HepG2 (cell line): ENCODE data around the gene RNGTT. TPM values are rescaled to one million over a fixed set of nuclear protein-coding genes. Genes with fewer than 3 reads are reported as not detected.

ENCODE experiments used
- AGO2 ChIP-seq: fragments of 200-400 bp; formaldehyde crosslinking; optimal IDR thresholded peaks from 2 replicates; pipeline ENCODE3; 2017; ENCODE audit warnings: mild to moderate bottlenecking, low read depth, low read length, moderate library complexity
- GMEB2 ChIP-seq: IDR thresholded peaks from 2 replicates; pipeline ENCODE4 v1.6.1; 2016; ENCODE audit warnings: missing biosample characterization, missing genetic modification reagents, low read depth
- MXD4 ChIP-seq: IDR thresholded peaks from 2 replicates; pipeline ENCODE4 v1.6.1; 2016; ENCODE audit warnings: mild to moderate bottlenecking, missing biosample characterization, missing genetic modification reagents
- NCOA5 ChIP-seq: sonication (generic); formaldehyde crosslinking; IDR thresholded peaks from 2 replicates; pipeline ENCODE4 v1.4.0; 2020; ENCODE audit warnings: missing genetic modification reagents
- RELA ChIP-seq: sonication (generic); formaldehyde crosslinking; IDR thresholded peaks from 2 replicates; pipeline ENCODE4 v1.4.0; 2020; ENCODE audit warnings: missing genetic modification reagents
- SALL1 ChIP-seq: sonication (generic); formaldehyde crosslinking; IDR thresholded peaks from 2 replicates; pipeline ENCODE4 v1.8.0; 2022; ENCODE audit warnings: mild to moderate bottlenecking, missing genetic modification reagents
- TRIM24 ChIP-seq: sonication (generic); formaldehyde crosslinking; IDR thresholded peaks from 2 replicates; pipeline ENCODE4 v1.8.0; 2022; ENCODE audit warnings: mild to moderate bottlenecking, missing genetic modification reagents
- ZBTB46 ChIP-seq: sonication (generic); formaldehyde crosslinking; IDR thresholded peaks from 2 replicates; pipeline ENCODE4 v1.4.0; 2020; ENCODE audit warnings: mild to moderate bottlenecking, missing genetic modification reagents, borderline replicate concordance
- ZFP36 ChIP-seq: fragments of 150-350 bp; IDR thresholded peaks from 2 replicates; pipeline ENCODE4 v1.6.1; 2018; ENCODE audit warnings: borderline replicate concordance, low read length, low read depth; ENCODE audit not compliant: partially characterized antibody
- ZNF543 ChIP-seq: sonication (generic); formaldehyde crosslinking; IDR thresholded peaks from 2 replicates; pipeline ENCODE4 v1.4.0; 2020; ENCODE audit warnings: mild to moderate bottlenecking, missing genetic modification reagents
- polyA plus RNA-seq, 8 experiments: library from polyadenylated mRNA; depleted of rRNA in 3 of 8; stranded (reverse) in 7 of 8; unstranded in 1 of 8; fragments of >200 nt; fragmentation: Illumina TruSeq in 4 of 8; extraction: Trizol in 4 of 8; gene quantifications; 2 replicates each; pipeline versions ENCODE4 v1.2.1 to v1.2.3, GENCODE V29; 2011 to 2016; ENCODE audit warnings: low read depth in 4 of 8, missing spikeins in 1 of 8, mixed read lengths in 1 of 8; ENCODE audit not compliant: insufficient read depth in 1 of 8
- total RNA-seq, 5 experiments: library from RNA; depleted of rRNA; stranded (reverse); fragments of >200 nt; fragmentation: Illumina TruSeq; extraction: Trizol; gene quantifications; 2 replicates each; pipeline ENCODE4 v1.2.3, GENCODE V29; 2016; ENCODE audit warnings: low read depth in 1 of 5
- TF ChIP-seq, protein P1 (sequence below): sonication (generic); formaldehyde crosslinking; IDR thresholded peaks from 2 replicates; pipeline ENCODE4 v1.4.0; 2020; ENCODE audit warnings: missing genetic modification reagents, borderline replicate concordance
- TF ChIP-seq, protein P2 (sequence below): sonication (generic); formaldehyde crosslinking; IDR thresholded peaks from 2 replicates; pipeline ENCODE4 v1.5.0; 2020; ENCODE audit warnings: mild to moderate bottlenecking, missing genetic modification reagents
- TF ChIP-seq, protein P3 (sequence below): sonication (generic); formaldehyde crosslinking; IDR thresholded peaks from 2 replicates; pipeline ENCODE4 v1.5.0; 2020; ENCODE audit warnings: missing genetic modification reagents
- TF ChIP-seq, protein P4 (sequence below): IDR thresholded peaks from 2 replicates; pipeline ENCODE4 v1.6.1; 2016; ENCODE audit warnings: low read depth, control low read depth

Gene RNGTT
- total and polyA plus RNA-seq, 2 of the 13 experiments (the other 11 are each of a cell fraction or from before 2014, with no cell fraction given), result 6.0 to 22.6 TPM

DNA sequence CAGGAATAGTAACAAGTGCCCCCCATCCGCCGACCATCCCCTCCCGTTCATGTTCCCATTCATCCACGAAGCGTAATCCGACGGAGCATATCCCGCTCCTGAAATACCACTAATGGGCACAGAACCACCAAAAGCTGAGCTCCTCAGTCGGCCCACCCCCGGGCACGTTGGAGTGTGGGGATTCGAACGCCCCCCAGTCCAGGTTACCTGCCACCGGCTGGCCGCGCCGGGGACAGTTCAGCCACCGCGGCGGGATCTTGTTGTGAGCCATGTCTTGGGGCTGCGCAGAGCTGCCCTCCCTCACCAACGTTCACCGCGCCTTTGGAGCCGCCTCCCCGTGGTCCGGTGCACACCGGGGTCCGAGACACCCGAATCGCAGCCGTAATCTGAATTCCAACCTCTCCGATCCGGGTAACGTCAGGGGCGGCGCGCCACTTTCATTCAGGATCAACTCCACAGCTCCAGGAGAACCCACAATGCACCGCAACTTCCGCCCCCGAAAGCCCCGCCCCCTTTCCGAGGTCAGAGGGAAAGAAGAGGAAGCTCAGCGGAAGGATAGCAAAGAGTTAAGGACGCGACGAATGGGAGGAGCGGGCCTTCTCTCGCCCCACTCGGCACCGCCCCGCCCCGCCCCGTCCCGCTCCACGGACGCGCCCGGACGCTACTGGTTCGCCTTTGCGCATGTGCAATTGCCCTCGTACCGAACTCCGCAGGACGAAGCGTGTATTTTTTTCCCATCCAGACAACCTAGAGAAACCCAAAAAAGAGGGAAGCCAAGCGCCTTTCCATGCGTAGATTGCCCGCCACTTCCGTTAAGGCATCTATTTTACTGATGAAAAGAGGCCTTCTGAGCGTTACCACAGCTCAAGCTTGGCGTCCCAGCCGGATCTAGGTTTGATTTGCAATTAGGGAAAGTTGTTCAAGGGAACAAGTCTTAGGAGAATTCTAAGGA is at the start of gene RNGTT (continued):
- TF ChIP-seq, protein P1, sequence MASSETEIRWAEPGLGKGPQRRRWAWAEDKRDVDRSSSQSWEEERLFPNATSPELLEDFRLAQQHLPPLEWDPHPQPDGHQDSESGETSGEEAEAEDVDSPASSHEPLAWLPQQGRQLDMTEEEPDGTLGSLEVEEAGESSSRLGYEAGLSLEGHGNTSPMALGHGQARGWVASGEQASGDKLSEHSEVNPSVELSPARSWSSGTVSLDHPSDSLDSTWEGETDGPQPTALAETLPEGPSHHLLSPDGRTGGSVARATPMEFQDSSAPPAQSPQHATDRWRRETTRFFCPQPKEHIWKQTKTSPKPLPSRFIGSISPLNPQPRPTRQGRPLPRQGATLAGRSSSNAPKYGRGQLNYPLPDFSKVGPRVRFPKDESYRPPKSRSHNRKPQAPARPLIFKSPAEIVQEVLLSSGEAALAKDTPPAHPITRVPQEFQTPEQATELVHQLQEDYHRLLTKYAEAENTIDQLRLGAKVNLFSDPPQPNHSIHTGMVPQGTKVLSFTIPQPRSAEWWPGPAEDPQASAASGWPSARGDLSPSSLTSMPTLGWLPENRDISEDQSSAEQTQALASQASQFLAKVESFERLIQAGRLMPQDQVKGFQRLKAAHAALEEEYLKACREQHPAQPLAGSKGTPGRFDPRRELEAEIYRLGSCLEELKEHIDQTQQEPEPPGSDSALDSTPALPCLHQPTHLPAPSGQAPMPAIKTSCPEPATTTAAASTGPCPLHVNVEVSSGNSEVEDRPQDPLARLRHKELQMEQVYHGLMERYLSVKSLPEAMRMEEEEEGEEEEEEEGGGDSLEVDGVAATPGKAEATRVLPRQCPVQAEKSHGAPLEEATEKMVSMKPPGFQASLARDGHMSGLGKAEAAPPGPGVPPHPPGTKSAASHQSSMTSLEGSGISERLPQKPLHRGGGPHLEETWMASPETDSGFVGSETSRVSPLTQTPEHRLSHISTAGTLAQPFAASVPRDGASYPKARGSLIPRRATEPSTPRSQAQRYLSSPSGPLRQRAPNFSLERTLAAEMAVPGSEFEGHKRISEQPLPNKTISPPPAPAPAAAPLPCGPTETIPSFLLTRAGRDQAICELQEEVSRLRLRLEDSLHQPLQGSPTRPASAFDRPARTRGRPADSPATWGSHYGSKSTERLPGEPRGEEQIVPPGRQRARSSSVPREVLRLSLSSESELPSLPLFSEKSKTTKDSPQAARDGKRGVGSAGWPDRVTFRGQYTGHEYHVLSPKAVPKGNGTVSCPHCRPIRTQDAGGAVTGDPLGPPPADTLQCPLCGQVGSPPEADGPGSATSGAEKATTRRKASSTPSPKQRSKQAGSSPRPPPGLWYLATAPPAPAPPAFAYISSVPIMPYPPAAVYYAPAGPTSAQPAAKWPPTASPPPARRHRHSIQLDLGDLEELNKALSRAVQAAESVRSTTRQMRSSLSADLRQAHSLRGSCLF (CRISPR knock-in tag), result no peak
- TF ChIP-seq, protein P2, sequence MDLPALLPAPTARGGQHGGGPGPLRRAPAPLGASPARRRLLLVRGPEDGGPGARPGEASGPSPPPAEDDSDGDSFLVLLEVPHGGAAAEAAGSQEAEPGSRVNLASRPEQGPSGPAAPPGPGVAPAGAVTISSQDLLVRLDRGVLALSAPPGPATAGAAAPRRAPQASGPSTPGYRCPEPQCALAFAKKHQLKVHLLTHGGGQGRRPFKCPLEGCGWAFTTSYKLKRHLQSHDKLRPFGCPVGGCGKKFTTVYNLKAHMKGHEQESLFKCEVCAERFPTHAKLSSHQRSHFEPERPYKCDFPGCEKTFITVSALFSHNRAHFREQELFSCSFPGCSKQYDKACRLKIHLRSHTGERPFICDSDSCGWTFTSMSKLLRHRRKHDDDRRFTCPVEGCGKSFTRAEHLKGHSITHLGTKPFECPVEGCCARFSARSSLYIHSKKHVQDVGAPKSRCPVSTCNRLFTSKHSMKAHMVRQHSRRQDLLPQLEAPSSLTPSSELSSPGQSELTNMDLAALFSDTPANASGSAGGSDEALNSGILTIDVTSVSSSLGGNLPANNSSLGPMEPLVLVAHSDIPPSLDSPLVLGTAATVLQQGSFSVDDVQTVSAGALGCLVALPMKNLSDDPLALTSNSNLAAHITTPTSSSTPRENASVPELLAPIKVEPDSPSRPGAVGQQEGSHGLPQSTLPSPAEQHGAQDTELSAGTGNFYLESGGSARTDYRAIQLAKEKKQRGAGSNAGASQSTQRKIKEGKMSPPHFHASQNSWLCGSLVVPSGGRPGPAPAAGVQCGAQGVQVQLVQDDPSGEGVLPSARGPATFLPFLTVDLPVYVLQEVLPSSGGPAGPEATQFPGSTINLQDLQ (CRISPR knock-in tag), result no peak
- TF ChIP-seq RELA (CRISPR knock-in tag) (no peak; the same call in 1 of the 2 replicates), ZNF543 (no peak), GMEB2 (CRISPR knock-in tag) (no peak), NCOA5 (CRISPR knock-in tag) (no peak), MXD4 (CRISPR knock-in tag) (peak; percentile 41; the same call in 1 of the 2 replicates), ZBTB46 (CRISPR knock-in tag) (no peak), ZFP36 (no peak), TRIM24 (CRISPR knock-in tag) (no peak), AGO2 (peak; percentile 49), SALL1 (CRISPR knock-in tag) (peak; percentile 89)
- TF ChIP-seq, protein P3, sequence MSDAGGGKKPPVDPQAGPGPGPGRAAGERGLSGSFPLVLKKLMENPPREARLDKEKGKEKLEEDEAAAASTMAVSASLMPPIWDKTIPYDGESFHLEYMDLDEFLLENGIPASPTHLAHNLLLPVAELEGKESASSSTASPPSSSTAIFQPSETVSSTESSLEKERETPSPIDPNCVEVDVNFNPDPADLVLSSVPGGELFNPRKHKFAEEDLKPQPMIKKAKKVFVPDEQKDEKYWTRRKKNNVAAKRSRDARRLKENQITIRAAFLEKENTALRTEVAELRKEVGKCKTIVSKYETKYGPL (CRISPR knock-in tag), result no peak
- TF ChIP-seq, protein P4, sequence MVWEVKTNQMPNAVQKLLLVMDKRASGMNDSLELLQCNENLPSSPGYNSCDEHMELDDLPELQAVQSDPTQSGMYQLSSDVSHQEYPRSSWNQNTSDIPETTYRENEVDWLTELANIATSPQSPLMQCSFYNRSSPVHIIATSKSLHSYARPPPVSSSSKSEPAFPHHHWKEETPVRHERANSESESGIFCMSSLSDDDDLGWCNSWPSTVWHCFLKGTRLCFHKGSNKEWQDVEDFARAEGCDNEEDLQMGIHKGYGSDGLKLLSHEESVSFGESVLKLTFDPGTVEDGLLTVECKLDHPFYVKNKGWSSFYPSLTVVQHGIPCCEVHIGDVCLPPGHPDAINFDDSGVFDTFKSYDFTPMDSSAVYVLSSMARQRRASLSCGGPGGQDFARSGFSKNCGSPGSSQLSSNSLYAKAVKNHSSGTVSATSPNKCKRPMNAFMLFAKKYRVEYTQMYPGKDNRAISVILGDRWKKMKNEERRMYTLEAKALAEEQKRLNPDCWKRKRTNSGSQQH (CRISPR knock-in tag), result peak; percentile 91
